Lower leg skin (tissue), 4 donors: ENCODE results near the gene PPIL6. TPM values are rescaled to one million over a fixed set of nuclear protein-coding genes. Genes with fewer than 3 reads are reported as not detected.

Source experiments
- DNase-seq, 2 donors: peaks; one replicate each; pipeline ENCODE4 v3.0.0-alpha.2; 2019; ENCODE audit warnings: low spot score in 2 of 2
- H3K4me3 ChIP-seq: fragments of 200-600 bp; sonication (generic); 2 replicates; pipeline ENCODE4 v1.5.1; 2017; ENCODE audit warnings: mild to moderate bottlenecking, low read depth; ENCODE audit not compliant: poor library complexity, severe bottlenecking
- POLR2A ChIP-seq, 2 donors: fragments of 450-650 bp; IDR thresholded peaks; one replicate each; pipeline ENCODE4 v1.6.1; 2016 to 2017; ENCODE audit warnings: antibody characterized with exemption in 2 of 2, mild to moderate bottlenecking in 1 of 2, moderate library complexity in 1 of 2
- WGBS, 2 donors: methylation state at CpG; one replicate each; pipeline ENCODE4 v1.1.5; 2018; 5-methylcytosine and 5-hydroxymethylcytosine counted together
- intact Hi-C: fragments of 100-400 bp; cut with DNase I; formaldehyde crosslinking; loops from one replicate; pipeline ENCODE4 v1.15.0; 2023; ENCODE audit warnings: low total_unique reads
- total RNA-seq, 4 donors: library from RNA; depleted of rRNA; stranded (reverse); fragments of >200 nt; gene quantifications; one replicate each; pipeline ENCODE4 v1.1.0, GENCODE V29; 2016
- TF ChIP-seq, protein P1 (sequence below), 3 donors: fragments of 450-650 bp; IDR thresholded peaks; one replicate each; pipeline ENCODE4 v1.5.1; 2016; ENCODE audit warnings: antibody characterized with exemption in 3 of 3, mild to moderate bottlenecking in 3 of 3, moderate library complexity in 2 of 3

Gene PPIL6
- total RNA-seq, 4 donors from 2014 or later, result 1.5 to 9.1 (median 2.3) TPM

DNA sequence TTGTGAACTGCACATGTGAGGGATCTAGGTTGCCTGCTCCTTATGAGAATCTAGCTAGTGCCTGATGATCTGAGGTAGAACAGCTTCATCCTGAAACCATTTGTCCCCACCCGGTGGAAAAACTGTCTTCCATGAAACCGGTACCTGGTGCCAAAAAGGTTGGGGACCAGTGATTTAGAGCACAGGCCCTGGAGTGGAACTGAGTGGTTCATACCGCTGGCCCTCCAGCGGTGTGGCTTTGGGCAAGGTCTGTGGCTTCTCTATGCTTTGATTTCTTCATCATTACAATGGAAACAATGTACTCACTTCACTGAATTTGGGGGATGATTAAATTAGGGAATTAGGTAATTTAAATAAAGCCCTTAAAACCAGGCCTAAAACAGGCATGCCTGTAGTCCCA is 94.4 kb downstream of the PPIL6 start:
- DNase-seq, result no peak
- intact Hi-C loops, result no loop called here
- 82 to 89% methylated on average over 4 of the region's 4 CpGs for WGBS, 2 donors
- no peak overlapping the region for H3K4me3 ChIP-seq
- no peak for TF ChIP-seq POLR2A (IDR thresholded peaks at IDR 0.05)
- TF ChIP-seq, protein P1, sequence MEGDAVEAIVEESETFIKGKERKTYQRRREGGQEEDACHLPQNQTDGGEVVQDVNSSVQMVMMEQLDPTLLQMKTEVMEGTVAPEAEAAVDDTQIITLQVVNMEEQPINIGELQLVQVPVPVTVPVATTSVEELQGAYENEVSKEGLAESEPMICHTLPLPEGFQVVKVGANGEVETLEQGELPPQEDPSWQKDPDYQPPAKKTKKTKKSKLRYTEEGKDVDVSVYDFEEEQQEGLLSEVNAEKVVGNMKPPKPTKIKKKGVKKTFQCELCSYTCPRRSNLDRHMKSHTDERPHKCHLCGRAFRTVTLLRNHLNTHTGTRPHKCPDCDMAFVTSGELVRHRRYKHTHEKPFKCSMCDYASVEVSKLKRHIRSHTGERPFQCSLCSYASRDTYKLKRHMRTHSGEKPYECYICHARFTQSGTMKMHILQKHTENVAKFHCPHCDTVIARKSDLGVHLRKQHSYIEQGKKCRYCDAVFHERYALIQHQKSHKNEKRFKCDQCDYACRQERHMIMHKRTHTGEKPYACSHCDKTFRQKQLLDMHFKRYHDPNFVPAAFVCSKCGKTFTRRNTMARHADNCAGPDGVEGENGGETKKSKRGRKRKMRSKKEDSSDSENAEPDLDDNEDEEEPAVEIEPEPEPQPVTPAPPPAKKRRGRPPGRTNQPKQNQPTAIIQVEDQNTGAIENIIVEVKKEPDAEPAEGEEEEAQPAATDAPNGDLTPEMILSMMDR (IDR thresholded peaks at IDR 0.05), result no peak

- DNase-seq, result no peak
- 62 to 90% methylated on average over 2 of the region's 2 CpGs for WGBS, 2 donors
- intact Hi-C loops, result no loop called here
- no peak overlapping the region for H3K4me3 ChIP-seq
- no peak for TF ChIP-seq POLR2A (IDR thresholded peaks at IDR 0.05)
- TF ChIP-seq, protein P1 (IDR thresholded peaks at IDR 0.05), result no peak
These were observed 96.2 kb downstream of the PPIL6 start for GRCh38 chr6:109344226-109344625.

GRCh38 chr6:109343518-109343917 is 96.9 kb downstream of the PPIL6 start:
- intact Hi-C loops, result no loop called here
- WGBS, 2 donors, result 89 to 90% methylated on average over 7 of the region's 7 CpGs
- H3K4me3 ChIP-seq, result no peak overlapping the region
- DNase-seq, result no peak
- no peak for TF ChIP-seq POLR2A (IDR thresholded peaks at IDR 0.05)
- TF ChIP-seq, protein P1 (IDR thresholded peaks at IDR 0.05), result no peak

GRCh38 chr6:109342911-109343310 is 97.5 kb downstream of the PPIL6 start:
- intact Hi-C loops, result no loop called here
- 91 to 95% methylated on average over 6 of the region's 6 CpGs for WGBS, 2 donors
- no peak overlapping the region for H3K4me3 ChIP-seq
- DNase-seq, result no peak
- TF ChIP-seq POLR2A (IDR thresholded peaks at IDR 0.05), result no peak
- TF ChIP-seq, protein P1 (IDR thresholded peaks at IDR 0.05), result no peak

DNA sequence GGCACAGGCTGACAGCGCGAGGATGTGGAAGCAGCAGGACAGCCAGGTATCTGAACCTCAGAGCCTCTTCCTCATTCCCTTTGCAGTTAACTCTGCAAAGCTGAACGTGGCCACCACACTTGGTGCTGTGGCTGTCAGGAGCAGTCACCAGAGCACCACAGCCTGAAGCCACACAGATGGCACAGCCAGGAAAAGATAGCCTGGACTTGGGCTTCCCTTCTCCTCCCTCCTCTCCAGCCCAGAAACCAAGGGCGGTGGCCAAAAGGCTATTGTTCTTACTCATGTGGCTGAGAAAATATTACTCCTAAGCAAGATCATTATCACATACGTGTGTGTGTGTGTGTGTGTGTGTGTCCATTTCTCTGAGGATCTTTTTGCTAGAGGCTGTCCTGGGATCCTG is 97.9 kb downstream of the PPIL6 start:
- 70 to 75% methylated on average over 5 of the region's 5 CpGs for WGBS, 2 donors
- TF ChIP-seq, protein P1 (IDR thresholded peaks at IDR 0.05), result no peak
- intact Hi-C loops, result no loop called here
- no peak overlapping the region for H3K4me3 ChIP-seq
- no peak for DNase-seq

DNA sequence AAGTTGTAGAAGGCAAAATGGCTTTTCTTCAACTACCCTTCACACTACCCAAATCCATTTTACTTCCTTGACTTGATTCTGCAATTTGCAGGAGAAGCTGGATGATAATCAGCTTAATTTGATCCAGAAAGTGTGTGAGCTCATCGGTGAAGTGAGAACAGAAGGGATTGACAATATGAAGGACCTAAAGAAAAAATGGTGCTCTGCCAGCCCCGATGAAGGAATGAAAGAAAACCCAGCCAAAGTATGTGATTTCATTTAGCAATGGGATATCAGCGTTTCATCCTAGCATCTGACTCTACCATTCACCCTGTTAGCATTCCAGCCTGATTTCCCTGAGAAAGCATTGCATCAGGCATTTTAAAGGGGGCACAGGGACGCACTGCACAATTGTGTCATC is 99.6 kb downstream of the PPIL6 start:
- TF ChIP-seq, protein P1 (IDR thresholded peaks at IDR 0.05), result no peak
- no peak for TF ChIP-seq POLR2A (IDR thresholded peaks at IDR 0.05)
- intact Hi-C loops, result no loop called here
- DNase-seq, result no peak
- WGBS, 2 donors, result 72 to 79% methylated on average over 4 of the region's 4 CpGs
- no peak overlapping the region for H3K4me3 ChIP-seq
